HG03439 (cell line): Measurements from ENCODE around the gene ZNF683.
"Not testable (repeated sequence)": the region's sequence is repeated elsewhere in the genome, so short reads cannot be mapped to it uniquely, and the experiment has no call there.

Experiments
- ATAC-seq: cut with Tn5 transposase; IDR thresholded peaks from one replicate; pipeline ENCODE4 v1.9.1; 2021; ENCODE audit warnings: mild to moderate bottlenecking, moderate library complexity; ENCODE audit not compliant: unreplicated experiment

ZNF683 gene

DNA sequence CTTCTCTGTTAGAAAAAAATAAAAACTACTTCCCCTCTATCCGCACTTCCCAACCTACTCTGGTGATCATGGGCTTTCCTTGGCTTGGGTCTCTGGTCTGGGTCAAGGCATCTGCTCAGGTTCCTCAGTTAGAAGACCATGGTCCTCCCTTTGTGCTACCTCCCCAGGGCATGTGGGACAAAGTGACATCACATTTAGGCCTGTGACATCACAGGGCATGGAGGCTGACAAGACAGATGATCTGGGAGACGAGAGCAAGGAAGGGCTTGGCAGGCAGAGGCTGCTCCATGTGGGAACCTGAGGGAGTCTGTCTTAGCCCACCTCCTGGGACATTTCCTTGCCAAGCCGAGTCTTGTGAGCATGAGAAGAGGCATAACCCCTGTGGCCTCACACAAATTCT, at the start of gene ZNF683:
Gene ZNF683 (minus strand): TSS at position 140 of the 400 bp plus-strand sequence. CDS start 4,179 bp downstream, outside the sequence.
- ATAC-seq: not testable (repeated sequence)

DNA sequence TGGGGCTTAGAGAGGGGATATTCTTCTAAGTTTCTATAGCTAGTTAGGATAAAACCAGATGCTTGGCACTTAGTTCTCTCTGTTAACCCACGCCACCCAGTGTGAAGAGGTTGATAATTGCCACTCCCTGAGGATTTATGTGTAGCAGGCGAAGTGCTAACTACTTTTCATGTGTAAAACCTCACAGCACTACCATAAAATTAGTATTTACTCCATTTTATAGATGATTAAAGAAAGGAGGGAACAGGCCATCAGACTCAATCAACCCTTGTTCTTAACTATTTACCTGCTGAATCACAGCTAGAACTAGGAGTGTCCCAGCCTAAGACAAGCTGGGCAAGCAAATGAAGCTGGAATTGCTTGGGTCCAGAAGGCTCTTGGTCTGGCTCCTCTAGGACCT, 46.9 kb upstream of the ZNF683 start:
- ATAC-seq: no peak

DNA sequence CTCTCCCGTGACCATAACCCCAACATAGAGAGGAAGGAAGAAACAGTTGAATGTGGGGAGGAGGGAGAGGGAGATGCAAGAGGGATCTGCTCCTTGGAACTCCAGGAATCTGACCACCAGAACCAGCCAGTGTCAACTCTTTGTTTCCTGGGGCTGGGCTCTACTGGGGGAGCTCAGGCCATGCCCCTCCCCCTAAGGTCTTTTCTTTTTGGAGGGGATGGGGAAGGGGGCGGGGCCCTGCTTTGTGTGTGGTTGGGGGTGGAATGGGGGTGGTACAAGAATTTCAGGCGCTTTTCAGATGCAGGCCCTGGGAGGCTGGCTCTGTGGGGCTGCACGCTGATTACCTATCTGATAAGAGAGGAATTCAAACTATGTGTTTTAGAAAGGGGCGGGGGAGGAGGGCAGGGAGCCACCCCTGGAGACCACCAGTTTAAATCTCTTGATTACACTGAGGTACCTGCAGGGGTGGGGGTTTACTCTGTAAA, 46.4 kb upstream of the ZNF683 start:
- ATAC-seq: no peak

DNA sequence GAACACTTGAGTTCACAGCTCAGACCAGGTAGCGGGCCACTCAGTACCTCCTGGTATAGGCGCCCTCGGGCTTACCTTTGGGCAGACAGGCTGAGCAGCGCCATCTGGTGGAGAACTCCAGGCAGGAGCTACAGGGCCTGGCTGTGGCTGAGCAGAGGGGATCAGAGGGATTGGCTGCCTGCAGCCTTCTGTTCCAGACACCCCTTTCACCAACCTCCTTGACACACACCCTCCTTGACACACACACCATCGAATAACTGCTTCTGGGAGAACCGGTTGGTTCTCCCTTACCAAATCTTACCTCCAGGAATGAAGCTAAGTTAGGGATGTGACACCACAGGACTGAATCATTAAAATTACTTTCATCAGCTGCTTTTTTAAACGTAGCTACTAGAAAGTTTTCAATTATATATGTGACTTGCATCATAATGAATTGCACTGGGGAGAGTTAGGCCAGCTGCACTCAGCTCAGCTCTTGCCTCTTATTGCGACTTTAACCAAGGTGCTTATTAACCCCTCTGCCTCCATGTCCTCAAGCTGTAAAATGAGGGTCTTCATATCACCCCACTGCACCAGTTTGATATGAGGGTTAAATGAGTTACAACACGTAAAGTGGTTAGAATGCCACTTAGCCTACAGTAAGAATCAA, 44.7 kb upstream of the ZNF683 start:
- ATAC-seq: no peak

DNA sequence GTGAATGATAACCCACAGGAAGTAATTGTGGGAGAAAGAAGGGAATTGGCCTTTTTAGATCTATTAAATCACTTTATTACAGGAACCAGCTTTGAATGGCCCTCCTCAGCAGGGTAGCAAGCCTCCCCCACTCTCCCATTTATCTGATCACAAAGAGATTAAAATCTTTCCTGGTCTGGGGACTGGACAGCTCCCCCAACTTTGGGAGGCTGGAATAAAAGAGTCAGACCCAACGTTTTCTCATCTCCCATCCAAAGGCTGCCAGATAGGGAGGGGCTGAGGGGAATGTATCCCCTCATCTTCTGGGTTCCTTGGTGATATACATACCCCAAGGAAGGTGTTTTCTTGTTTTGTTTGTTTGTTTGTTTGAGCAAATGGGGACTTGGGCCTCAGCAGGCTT, 40.5 kb upstream of the ZNF683 start:
- ATAC-seq: no peak

DNA sequence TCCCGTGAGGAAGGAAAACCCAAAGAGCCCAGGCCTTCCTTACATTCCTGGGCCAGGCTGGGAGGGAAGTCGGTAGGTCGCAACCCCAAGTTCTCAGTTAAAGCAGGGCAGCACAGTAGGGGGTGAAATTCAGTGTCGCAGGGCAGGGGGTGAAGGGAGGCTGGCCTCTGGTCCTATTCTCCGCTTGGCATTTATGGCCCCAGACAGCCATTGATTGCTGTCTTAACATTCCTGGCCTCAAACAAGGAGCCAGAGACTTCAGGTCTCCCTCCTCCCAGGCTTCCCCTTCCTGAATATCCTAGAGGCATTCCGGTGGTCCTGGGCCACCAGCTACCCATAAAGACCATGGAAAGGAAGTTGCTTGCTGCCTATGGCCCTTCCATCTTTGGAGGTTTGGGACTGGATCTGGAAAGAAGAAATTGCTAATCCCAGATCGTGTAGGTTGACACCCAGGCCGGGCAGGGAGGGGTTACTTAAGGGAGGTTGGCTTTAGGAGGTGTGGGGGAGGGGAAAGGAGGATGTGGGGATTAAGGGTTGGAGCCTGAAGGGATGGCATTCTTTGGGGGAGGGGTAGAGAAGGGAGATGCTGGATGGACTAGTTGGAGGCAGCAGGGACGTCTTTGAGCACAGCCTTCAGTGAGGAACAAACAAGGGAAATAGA, 39.8 kb upstream of the ZNF683 start:
- no peak for ATAC-seq

DNA sequence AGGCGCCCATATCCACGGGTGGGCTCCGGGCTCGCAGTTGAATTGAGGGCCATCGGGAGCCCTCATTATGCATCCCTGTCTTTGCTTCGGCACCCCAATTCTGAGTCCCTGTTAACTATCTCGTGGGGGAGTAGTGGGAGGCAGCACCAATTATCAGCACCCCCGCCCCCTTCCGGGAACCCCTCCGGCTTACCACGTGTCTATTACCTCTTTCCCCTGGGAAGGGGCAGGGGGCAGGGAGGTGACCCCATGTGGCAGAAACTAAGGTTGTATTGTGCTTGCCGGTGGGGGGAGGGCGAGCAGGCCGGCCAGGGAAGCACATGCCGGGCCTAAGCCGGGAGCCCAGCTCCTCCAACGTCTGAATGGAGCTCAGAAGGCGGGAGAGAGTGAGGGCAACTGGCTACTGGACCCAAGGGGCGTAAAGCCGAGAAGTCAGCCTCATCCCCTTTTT, 39.1 kb upstream of the ZNF683 start:
- ATAC-seq: no peak

DNA sequence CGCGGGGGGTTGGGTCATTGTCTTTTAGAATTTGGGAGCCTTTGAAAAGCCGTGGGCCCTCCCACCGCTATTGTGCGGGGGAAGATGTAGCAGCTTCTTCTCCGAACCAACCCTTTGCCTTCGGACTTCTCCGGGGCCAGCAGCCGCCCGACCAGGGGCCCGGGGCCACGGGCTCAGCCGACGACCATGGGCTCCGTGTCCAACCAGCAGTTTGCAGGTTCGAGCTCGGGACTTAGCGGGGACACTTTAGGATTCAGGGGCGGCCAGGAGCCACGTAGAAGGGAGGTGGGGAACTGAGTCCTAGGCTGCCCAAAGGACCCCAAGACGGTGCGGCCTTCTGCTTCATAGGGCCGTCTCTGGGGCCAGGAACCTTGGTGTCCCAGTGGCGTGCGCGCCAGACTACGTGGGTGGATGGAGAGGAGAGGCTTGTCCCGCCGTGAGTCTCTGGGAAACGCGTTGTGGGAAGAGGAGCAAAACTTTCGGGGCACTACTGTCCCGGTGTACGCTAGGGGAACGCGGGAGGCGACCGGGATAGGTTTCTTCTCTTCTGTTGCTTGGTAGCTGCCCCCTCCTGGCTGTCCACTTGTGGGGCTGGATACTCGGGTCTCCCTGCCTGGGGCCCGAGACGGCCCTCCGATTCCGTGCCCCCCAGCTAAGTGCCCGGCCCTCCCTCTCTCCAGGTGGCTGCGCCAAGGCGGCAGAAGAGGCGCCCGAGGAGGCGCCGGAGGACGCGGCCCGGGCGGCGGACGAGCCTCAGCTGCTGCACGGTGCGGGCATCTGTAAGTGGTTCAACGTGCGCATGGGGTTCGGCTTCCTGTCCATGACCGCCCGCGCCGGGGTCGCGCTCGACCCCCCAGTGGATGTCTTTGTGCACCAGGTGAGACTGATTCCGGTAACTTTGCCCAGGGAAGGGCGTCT, 38.4 kb upstream of the ZNF683 start, which contains the start of gene LIN28A:
Gene LIN28A (plus strand): TSS at position 112 of the 918 bp plus-strand sequence. CDS start 75 bp downstream, at position 187.
- no peak for ATAC-seq

DNA sequence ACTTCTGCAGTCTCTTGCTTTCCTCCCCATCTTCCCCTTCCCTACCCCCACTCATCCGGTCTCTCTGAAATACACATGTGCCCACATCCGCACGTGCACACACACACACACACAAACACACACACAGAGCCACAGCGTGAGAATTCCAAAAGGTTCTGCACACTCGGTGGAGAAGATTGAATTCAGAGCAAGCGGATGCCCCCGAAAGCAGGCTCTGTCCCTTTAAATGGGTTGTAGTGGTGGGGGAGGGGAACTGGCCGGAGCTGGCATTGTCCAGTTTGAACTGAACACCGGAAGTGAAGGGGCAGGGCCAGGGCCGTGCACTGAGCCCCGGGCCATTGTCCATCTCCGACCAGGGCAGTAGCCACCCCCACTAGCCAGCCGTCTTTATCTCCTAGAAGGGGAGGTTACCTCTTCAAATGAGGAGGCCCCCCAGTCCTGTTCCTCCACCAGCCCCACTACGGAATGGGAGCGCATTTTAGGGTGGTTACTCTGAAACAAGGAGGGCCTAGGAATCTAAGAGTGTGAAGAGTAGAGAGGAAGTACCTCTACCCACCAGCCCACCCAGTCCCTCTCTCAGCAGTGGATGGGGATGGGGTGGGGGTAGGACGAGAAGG, 36.7 kb upstream of the ZNF683 start:
- ATAC-seq: no peak

DNA sequence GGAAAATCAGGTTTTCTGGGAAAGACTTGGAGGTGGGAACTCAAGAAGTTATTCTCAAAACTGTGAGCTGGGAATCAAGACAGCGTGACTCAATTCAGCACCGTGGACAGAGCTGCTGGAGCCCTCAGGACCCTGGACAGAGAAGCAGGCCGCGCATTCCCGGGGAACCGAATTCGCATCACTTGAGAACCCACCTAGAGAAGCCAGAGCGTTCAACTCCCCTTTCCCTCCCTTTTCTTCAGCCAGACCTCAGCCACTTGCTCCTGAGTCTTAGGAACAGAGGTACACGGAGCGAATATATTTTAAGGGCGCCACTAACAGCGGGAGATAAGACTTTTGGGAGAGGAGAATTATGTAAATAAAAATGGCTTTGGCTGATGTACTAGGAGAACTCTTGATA, 36.1 kb upstream of the ZNF683 start:
- no peak for ATAC-seq

DNA sequence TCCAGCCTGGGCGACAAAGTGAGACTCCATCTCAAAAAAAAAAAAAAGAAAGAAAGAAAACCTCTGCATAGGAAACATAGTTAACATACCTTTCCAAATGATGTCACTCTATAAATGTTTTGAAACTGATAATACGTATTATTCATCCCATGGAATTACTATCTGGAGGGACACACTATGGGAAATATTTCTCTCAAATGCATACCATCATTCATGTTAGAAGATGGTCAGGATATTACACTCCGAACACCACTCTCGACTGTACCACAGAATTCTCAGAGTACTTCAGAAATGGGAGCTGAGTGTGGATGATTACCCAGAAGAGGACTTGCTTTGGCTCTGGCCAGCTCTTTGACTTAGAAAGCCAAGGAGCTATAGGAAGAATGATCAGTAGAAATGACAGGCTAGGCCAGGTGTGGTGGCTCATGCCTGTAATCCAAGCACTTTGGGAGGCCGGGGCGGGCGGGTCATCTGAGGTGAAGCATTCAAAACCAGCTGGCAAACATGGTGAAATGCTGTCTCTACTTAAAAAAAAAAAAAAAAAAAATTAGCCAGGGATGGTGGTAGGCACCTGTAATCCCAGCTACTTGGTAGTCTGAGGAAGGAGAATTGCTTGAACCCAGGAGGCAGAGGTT, 32.8 kb upstream of the ZNF683 start:
- ATAC-seq: no peak

DNA sequence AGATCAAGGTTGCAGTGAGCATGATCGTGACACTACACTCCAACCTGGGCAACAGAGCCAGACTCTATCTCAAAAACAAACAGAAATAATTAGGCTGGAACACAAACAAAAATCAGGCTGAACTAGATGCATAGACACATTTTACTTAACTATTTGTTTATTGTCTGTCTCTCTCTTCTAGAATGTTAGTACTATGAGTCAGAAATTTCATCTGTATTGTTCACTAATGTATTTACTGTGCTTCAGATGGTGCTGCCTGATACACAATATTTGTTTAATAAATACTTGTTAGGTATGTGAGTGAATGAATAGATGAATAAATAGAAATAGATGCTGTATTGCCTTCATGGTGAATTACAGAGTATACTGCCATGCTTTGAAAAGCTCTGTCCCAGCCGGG, 32.1 kb upstream of the ZNF683 start:
- no peak for ATAC-seq

DNA sequence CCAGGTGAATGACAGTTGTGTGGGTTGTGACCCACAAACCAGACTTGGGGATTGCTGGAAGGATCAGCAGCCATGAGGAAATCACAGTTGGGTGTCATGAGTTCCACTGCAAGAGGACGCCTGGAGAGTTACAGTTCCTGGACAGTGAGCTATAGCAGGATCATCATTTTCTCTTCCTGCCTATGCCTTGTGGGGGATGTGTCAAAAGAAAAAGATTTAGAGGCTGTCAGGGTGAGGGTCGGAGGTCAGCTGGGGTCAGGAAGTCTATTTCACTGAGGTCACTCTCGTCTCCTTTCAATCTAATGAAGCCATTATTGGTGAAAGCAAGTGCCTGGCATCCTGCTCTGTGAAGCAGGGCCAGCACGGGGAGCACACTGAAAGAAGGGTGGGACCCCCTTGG, 31.1 kb upstream of the ZNF683 start:
- no peak for ATAC-seq

DNA sequence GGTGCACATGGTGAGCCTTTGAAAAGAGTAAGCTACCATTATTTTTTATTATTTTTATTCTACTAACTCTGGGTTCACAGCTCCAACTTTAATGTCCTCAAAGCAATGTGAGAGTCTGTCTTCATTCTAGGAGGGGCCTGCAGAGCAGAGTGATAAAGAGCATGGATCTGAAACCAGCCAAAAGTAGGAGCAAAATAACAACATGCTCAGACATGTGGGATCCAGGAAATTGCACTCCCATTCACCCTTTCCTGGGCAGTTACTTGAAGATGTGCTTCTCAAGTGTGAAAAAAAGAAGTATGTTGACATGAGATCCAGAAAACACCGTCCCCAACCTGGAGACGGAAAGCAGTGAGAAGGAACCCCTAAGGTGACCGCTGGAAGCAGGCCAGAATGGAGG, 29.3 kb upstream of the ZNF683 start:
- ATAC-seq: no peak

DNA sequence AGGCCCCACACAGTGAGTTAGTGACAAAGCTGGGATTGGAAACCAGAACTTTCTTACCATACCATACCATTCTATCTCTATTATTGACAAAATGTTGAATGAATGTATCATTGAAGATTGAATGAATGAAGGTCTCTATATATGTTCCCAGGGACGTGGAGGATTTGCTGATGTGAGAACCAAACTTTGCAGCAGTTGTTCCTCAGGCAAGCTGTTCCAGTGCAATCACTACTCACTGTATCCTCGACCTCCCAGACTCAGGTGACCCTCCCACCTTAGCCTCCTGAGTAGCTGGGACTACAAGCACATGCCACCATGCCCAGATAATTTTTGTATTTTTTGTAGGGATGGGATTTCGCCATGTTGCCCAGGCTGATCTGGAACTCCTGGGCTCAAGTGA, 26.5 kb upstream of the ZNF683 start:
- ATAC-seq: no peak

DNA sequence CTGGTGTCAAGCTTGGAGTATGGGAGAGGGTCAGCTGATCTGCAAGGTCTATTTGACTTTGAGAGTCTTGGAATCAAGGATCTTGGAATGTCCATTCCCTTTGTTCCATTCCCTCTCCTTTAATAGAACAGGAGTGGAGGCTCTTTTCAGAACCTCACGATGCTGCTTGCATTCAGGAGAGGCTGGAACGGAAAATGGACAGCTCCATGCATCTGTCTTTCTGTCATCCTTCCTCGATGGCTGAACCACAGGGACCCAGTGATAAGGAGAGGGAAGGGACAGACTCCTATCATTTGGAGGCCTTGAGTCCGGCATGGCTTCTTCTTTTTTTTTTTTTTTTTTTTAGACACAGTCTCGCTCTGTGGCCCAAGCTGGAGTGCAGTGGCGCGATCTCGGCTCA, 23.2 kb upstream of the ZNF683 start:
- no peak for ATAC-seq

DNA sequence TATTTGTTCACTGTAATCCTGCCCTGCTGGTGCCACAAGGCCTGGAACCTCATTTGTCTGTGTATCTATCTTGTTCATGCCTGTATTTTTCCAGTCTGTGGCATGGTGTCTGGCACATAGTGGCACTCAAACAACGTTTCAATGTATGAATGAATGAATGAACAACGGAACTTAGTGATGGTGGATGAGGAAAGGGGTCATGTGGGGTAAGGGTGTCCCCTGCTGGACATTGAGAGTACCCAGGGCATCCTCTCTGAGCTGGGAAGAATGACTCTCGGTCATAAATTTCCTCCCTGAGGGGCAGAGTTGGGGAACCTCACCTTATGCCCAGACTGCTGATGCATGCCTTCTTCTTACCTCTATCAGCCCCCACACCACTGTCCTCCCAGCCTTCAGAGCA, 18.9 kb upstream of the ZNF683 start:
- ATAC-seq: no peak

DNA sequence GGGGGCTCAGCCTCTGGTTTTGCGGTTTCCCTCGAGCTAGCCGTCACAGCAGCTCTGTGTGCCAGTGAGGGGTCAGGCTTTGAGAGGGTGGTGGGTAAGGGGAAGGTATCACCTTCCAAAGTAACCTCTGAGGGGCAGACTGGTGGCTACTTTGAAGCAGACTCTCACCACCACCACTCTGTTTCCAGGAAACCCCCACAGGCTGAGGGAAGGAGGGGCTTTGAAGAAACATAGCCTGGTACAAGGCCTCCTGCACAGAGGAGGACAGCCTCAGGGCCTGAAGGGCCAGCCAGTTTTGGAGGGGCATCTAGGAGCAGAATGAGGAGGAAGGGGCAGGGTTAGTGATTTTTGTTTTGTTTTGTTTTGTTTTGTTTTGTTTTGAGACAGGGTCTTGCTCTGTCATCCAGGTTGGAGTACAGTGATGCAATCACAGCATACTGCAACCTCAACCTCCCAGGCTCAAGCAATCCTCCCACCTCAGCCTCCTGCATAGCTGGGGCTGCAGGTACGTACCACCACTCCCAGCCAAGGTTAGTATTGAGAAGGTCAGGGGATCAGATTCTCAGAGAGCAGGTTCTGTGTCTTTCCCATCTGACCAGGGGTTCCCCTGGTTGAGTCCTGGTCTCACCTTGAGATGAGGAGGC, 17.2 kb upstream of the ZNF683 start:
- ATAC-seq: no peak

DNA sequence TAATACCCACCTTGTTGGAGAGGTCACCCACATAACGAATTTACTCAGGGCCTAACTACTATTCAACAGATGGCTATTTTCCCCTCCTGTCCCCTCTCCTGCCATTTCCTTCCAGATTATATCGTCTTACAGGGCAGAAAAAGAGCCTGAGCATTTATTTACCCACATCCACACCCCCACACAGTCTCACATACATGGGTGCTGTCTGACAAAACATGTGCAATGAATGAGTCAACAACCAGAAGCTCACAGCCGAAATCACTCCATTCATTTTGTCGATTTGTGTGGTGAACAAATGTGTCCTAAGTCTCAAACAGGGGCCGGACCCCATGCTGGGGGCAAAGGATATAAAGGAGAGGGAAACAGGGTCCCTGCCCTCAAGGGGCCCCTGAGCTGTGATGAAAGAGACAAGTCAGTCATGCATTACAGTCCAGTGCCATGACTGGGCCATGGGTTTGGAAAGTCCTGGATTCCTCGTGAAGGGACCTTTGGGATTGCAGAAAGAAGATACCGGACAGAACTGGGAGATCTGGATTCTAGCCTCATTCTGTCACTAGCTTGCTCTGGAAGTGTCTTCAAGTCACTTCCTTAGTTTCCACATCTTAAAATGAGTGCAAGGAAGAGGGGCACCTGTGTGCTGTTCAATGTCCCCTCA, 16.4 kb upstream of the ZNF683 start:
- ATAC-seq: no peak
